Sigmoid colon (tissue), 7 donors: ENCODE data around the gene SPTAN1. TPM values are rescaled to one million over a fixed set of nuclear protein-coding genes. Genes with fewer than 3 reads are reported as not detected.
A peak's percentile ranks its signal among the peaks of the same experiment; 100 is the strongest.

Experiments used
- DNase-seq: peaks from one replicate; pipeline ENCODE4 v3.0.0-alpha.2; 2019
- H3K27ac ChIP-seq, 4 donors: fragments of 200-600 bp; sonication (generic); one replicate each; pipeline ENCODE4 v1.5.1; 2016 to 2019; ENCODE audit warnings: mild to moderate bottlenecking in 1 of 4
- H3K27me3 ChIP-seq, 3 donors: fragments of 200-600 bp; sonication (generic); one replicate each; pipeline ENCODE4 v1.5.1; 2019; ENCODE audit warnings: mild to moderate bottlenecking in 1 of 3
- H3K36me3 ChIP-seq, 4 donors: fragments of 200-600 bp; sonication (generic); one replicate each; pipeline ENCODE4 v1.5.1; 2016 to 2019
- H3K4me1 ChIP-seq, 4 donors: fragments of 200-600 bp; sonication (generic); one replicate each; pipeline ENCODE4 v1.5.1; 2017 to 2019
- H3K4me3 ChIP-seq, 4 donors: fragments of 200-600 bp; sonication (generic); one replicate each; pipeline ENCODE4 v1.5.1; 2017 to 2019; ENCODE audit warnings: mild to moderate bottlenecking in 2 of 4, moderate library complexity in 1 of 4
- H3K9me3 ChIP-seq, 4 donors: fragments of 200-600 bp in 3 of 4; sonication (generic) in 3 of 4; one replicate each; pipeline versions ENCODE4 v1.5.1 to v1.6.1; 2013 to 2019
- EP300 ChIP-seq, 4 donors: sonication (generic); formaldehyde crosslinking; IDR thresholded peaks; one replicate each; pipeline ENCODE4 v1.6.1; 2017; ENCODE audit warnings: antibody characterized with exemption in 4 of 4
- POLR2A ChIP-seq, 2 donors: fragments of 450-650 bp; IDR thresholded peaks; one replicate each; pipeline ENCODE4 v1.6.1; 2016; ENCODE audit warnings: antibody characterized with exemption in 2 of 2, mild to moderate bottlenecking in 2 of 2, moderate library complexity in 2 of 2
- POLR2AphosphoS5 ChIP-seq, 4 donors: sonication (generic); formaldehyde crosslinking; IDR thresholded peaks; one replicate each; pipeline ENCODE4 v1.6.1; 2017; ENCODE audit warnings: antibody characterized with exemption in 4 of 4
- WGBS, 2 donors: extraction: QIAGEN DNeasy Blood & Tissue Kit; methylation state at CpG; one replicate each; pipeline ENCODE4 v1.1.7; 2013; 5-methylcytosine and 5-hydroxymethylcytosine counted together
- intact Hi-C: fragments of 100-400 bp; cut with DNase I; formaldehyde crosslinking; loops from one replicate; pipeline ENCODE4 v1.15.1; 2023
- polyA plus RNA-seq, 3 donors: library from polyadenylated mRNA; stranded (reverse); fragments of 200-250 nt; gene quantifications; one replicate each; pipeline ENCODE4 v1.2.3, GENCODE V29; 2013
- total RNA-seq, 4 donors: library from RNA; depleted of rRNA; stranded (reverse); fragments of >200 nt; gene quantifications; one replicate each; pipeline ENCODE4 v1.1.0, GENCODE V29; 2016
- TF ChIP-seq, protein P1 (sequence below), 4 experiments: fragments of 450-650 bp in 3 of 4; fragments of 200-600 bp in 1 of 4; IDR thresholded peaks; one replicate each; pipeline ENCODE4 v1.5.1; 2016 to 2019; ENCODE audit warnings: antibody characterized with exemption in 4 of 4, mild to moderate bottlenecking in 3 of 4, moderate library complexity in 2 of 4
- donor health status: healthy with polysubstance abuse.
- donor health status: Bipolar disorder and iron deficiency.
- donor health status: healthy.

SPTAN1 gene
- total and polyA plus RNA-seq, 7 donors = 43.5 to 306 (median 154) TPM

DNA sequence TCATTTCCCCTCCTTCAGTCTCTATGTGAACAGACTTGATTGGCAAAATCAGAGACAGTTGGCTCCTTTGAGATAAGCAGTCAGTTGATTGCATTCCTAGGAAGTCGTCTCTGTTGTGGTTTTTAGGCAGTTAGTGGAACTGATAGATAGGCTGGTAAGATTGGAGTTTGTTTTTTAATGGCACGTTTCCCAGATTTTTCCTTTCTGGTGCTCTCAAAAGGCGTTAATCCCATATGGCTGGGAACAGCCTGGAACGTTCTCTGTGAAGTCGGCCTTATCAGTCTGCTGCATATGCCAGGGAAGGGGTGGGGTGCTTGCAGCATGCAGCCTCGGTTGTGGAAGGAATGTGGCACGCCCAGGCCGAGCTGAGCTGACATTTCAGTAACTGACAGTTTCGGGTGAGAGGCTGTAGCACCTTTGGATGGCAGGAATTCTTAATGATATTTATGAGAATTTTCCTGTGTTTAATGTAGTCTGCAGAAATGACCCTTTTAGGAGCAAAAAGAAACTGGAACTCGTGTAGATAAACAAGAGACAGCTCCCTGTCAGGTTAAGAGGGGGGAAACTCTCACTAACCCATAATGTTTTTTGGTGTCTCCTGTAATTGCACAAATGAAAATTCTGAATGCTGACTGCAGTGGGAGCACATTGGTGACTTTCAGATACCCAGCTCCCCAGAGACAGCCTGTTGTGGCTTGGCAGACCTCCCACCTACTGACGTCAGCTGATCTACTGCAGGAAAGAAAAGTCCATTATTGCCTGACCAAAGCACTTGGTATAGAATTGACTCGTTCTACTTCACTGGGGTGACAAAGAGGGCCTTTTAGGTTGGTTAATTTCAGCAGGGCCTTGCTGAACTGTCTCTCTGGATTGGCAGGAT, 6.3 kb downstream of the SPTAN1 start:
- Histone ChIP-seq H3K27ac (peak overlapping the region; percentile 76 to 98 (median 79)), H3K4me1 (peaks cover 0 to 71% (median 60%) of the 10 kb centered on the region in 4 donors), H3K4me3 (peak overlapping the region in 2 of 4 donors; percentile 1 to 18), H3K36me3 (peaks cover 0 to 4% (median 1%) of the 10 kb centered on the region in 4 donors), H3K9me3 (no peaks in the 10 kb centered on the region), H3K27me3 (no peaks in the 10 kb centered on the region)
- intact Hi-C loops = loop anchor here (5.0 kb wide), 1 partner anchor 144 kb away; the partner anchor contains the start of gene PKN3
- 4 to 9% methylated on average over 12 of the region's 12 CpGs for WGBS, 2 donors
- TF ChIP-seq POLR2AphosphoS5 (IDR thresholded peaks at IDR 0.05) = peak in 1 of 4 donors; percentile 66
- TF ChIP-seq, protein P1, sequence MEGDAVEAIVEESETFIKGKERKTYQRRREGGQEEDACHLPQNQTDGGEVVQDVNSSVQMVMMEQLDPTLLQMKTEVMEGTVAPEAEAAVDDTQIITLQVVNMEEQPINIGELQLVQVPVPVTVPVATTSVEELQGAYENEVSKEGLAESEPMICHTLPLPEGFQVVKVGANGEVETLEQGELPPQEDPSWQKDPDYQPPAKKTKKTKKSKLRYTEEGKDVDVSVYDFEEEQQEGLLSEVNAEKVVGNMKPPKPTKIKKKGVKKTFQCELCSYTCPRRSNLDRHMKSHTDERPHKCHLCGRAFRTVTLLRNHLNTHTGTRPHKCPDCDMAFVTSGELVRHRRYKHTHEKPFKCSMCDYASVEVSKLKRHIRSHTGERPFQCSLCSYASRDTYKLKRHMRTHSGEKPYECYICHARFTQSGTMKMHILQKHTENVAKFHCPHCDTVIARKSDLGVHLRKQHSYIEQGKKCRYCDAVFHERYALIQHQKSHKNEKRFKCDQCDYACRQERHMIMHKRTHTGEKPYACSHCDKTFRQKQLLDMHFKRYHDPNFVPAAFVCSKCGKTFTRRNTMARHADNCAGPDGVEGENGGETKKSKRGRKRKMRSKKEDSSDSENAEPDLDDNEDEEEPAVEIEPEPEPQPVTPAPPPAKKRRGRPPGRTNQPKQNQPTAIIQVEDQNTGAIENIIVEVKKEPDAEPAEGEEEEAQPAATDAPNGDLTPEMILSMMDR (IDR thresholded peaks at IDR 0.05) = no peak
- no peak for TF ChIP-seq EP300 (IDR thresholded peaks at IDR 0.05)
- DNase-seq = peak; percentile 94

DNA sequence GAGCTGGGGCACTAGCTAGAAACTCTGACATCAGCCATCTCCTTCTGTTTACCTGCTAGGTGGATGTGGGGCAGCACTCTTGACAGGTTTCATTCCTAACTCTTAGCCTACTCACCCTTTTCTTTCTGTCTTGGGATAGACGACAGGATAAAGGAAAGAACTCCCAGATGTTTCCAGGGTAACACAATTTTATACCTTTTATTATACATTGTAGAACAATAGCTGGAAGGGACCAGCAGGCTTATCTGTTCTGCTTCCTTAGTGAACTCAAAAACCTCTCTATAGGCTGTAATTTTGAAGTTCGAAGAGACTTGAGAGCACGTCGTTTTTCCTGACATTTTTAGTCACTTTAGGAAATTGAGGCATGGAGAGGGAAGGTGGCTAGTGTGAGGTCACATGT, 13.2 kb downstream of the SPTAN1 start:
- TF ChIP-seq POLR2A (IDR thresholded peaks at IDR 0.05) = no peak
- TF ChIP-seq, protein P1 (IDR thresholded peaks at IDR 0.05) = no peak
- TF ChIP-seq POLR2AphosphoS5 (IDR thresholded peaks at IDR 0.05) = no peak
- TF ChIP-seq EP300 (IDR thresholded peaks at IDR 0.05) = no peak
- no peaks in the 10 kb centered on the region for H3K27me3 ChIP-seq
- H3K4me1 ChIP-seq = peaks cover 0 to 16% (median 10%) of the 10 kb centered on the region in 4 donors
- intact Hi-C loops = no loop called here
- WGBS, 2 donors = 17 to 63% methylated on average over 4 of the region's 4 CpGs
- H3K4me3 ChIP-seq = no peak overlapping the region
- DNase-seq = no peak
- H3K36me3 ChIP-seq = peaks cover 4 to 45% (median 24%) of the 10 kb centered on the region in 4 donors
- no peaks in the 10 kb centered on the region for H3K9me3 ChIP-seq
- peak overlapping the region in 3 of 4 donors; percentile 3 to 22 (median 20) for H3K27ac ChIP-seq

DNA sequence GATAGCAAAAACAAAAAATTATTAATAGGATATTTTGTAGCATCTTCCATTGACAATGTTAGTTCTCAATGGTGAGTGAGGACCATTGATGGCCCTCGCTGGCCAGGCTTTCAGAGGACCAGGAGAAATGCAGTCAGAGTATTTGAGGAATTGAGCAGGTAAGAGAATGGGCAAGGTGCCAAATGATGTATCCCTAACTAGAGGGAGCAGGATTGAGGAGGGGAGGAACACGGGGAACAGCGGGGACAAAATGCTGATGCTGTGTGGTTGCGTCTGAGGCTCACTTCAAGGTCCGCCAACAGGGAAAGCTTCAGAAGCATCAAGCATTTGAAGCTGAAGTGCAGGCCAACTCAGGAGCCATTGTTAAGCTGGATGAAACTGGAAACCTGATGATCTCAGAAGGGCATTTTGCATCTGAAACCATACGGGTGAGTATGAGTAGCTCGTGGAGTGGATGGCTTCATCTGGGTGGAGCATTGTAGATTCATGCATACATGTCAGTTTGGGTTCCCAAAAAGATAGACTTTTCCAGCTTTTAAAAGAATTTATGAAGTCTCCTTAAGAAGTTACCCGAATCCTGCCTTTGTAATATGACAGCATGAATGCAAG, 16.2 kb downstream of the SPTAN1 start:
- TF ChIP-seq, protein P1 (IDR thresholded peaks at IDR 0.05) = no peak
- TF ChIP-seq EP300 (IDR thresholded peaks at IDR 0.05) (no peak), POLR2AphosphoS5 (IDR thresholded peaks at IDR 0.05) (no peak), POLR2A (IDR thresholded peaks at IDR 0.05) (no peak)
- Histone ChIP-seq H3K27me3 (no peaks in the 10 kb centered on the region), H3K4me1 (peaks cover 0 to 11% (median 5%) of the 10 kb centered on the region in 4 donors), H3K9me3 (no peaks in the 10 kb centered on the region), H3K4me3 (no peak overlapping the region), H3K36me3 (peaks cover 7 to 67% (median 29%) of the 10 kb centered on the region in 4 donors), H3K27ac (no peak overlapping the region)
- no peak for DNase-seq
- intact Hi-C loops = no loop called here
- WGBS, 2 donors = 79 to 86% methylated on average over 8 of the region's 8 CpGs

DNA sequence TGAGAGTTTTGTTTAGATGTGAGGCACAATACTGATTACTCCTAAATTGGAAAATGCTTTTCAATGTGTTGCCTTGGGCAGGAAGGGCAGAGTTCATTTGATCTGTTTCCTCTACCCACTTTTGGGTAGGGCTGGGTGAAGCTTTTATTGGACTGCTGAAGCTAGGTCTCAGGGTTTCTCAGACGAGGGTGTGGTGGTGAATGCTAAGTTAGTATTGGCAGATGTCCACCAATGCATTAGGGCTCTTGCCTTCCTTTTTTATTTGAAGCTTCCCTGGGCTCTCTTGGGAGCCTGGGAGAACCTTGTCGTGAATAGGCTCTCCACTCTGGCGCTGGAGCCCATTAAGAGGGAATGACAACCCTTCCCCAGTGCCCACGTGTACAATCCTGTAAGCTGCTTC, 23.1 kb downstream of the SPTAN1 start:
- H3K4me3 ChIP-seq = no peak overlapping the region
- 21 to 62% methylated on average over 4 of the region's 4 CpGs for WGBS, 2 donors
- H3K27ac ChIP-seq = no peak overlapping the region
- intact Hi-C loops = no loop called here
- H3K9me3 ChIP-seq = no peaks in the 10 kb centered on the region
- no peaks in the 10 kb centered on the region for H3K27me3 ChIP-seq
- no peak for DNase-seq
- TF ChIP-seq POLR2A (IDR thresholded peaks at IDR 0.05) (no peak), POLR2AphosphoS5 (IDR thresholded peaks at IDR 0.05) (no peak), EP300 (IDR thresholded peaks at IDR 0.05) (no peak)
- TF ChIP-seq, protein P1 (IDR thresholded peaks at IDR 0.05) = no peak
- H3K36me3 ChIP-seq = peaks cover 38 to 93% (median 62%) of the 10 kb centered on the region in 4 donors
- no peaks in the 10 kb centered on the region for H3K4me1 ChIP-seq
